GM21381 (cell line): ENCODE measurements around the gene KCTD3.

Experiments
- ATAC-seq: cut with Tn5 transposase; IDR thresholded peaks from one replicate; pipeline ENCODE4 v1.9.1; 2021; ENCODE audit warnings: mild to moderate bottlenecking, moderate library complexity; ENCODE audit not compliant: unreplicated experiment

Gene KCTD3

DNA sequence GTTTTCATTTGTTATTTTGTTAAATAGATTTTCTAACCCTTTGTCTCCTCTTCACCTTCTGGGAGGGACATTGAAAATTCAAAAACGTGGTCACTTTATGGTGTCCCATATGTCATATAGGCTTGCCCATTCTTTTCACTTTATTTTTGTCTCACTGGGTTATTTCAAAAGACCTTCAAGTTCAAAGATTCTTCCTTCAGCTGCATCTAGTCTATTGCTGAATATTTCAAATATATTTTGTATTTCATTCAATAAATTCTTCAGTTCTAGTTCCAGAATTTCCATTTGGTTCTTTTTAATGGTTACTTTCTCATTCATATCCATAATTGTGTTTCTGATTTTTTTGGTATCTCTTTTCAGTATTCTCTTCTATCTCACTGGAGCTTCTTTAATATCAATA, 11.6 kb upstream of the KCTD3 start:
- no peak for ATAC-seq

DNA sequence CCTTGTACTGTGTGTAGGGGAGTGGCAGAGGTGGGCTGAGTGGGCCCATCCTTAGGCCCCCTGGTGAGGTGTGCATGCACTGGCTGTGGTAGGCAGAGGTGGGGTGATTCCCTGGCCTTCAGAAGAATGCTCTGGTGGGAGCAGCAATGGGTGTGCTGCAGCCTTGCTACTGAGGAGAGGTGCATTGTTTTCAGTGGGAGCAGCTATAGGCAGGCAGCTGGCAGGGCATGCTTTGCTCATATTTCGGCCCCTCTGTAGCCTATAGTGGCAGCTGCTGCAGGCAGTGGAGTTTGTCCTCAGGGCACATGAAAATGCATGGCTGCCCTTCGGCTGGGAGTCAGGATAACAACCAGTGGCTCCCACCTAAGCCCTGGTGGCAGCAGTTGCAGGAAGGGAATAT, 10.1 kb upstream of the KCTD3 start:
- ATAC-seq: no peak

DNA sequence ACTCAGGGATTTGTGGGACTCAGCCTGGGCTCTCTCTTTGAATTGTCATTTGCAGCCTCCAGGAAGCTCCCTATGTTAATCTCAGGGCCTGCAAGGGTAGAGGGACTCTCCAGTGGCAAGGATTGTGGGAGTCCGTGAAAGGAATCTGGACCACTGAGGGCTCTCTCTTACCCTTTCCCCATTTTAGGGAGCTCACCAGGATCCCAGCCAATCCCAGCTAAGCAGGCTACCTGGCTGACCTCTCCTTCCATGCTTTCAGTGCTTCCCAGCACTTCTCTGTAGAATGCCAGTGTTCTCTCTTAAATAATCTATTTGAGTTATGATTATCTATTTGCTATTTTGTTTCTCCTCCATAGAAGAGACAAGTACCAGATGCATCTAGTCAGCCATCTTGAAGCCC, 9.6 kb upstream of the KCTD3 start:
- no peak for ATAC-seq

DNA sequence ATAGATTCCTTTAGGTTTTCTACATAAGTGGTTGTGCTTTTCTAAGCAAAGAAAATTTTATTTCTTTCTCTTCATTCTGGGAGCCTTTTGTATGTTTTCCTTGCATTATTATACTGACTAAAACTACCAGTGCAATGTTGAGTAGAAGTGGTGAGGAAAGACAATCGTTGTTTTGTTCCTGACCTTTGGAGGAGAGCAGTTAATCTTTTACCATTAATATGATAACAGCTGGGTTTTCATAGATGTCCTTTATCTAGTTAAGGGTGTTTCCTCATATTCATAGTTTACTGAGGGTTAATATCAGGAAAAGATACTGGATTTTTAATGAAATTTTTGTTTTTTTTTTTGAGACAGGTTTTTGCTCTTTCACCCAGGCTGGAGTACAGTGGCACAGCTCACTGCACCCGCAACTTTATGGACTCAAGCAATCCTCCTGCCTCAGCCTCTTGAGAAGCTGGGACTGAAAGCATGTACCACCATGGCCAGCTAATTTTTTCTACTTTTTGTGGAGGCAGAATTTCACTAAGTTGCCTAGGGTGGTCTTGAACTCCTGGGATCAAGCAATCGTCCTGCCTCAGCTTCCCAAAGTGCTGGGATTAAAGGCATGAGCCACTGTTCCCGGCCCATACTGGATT, 9.0 kb upstream of the KCTD3 start:
- no peak for ATAC-seq

DNA sequence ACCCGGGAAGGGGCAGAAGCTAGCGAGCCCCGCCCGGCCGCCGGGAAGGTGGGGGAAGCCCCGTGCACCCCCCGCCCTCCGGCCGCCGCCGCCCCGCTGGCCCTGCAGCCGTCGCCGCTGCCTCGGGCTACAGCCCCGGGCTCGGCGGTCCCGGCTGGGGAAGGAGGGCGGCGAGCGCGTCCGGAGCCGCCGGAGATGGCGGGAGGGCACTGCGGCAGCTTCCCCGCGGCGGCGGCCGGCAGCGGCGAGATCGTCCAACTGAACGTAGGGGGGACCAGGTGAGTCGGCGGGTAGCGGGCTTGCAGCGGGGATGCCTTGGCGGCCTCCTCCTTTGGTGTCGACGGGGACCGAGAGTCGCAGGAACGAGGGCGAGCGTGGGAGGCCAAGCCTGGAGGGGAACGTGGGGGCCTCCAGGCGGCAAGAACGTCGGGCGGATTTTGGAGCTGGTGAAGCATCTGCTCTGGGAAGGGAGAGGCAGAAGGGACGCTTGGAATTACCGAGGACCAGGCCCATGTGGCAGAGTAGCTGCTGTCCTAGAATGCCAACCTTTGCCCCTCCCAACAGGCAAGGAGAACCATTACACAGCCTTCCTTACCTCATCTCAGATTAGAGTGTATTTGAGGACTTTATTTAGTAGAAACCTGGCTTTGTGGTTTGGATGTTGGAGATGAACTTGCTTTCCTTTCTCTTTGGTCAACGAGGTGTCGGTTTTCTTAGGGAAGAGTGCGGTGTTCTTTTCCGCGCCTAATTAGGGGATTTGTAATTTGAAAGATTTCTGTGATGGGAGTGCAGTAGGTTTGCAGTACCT, 591 bp downstream of the KCTD3 start:
- ATAC-seq: peak; percentile 62

- no peak for ATAC-seq
Observed at GRCh38 chr1:215568299-215568692, 1.2 kb downstream of the KCTD3 start.

GRCh38 chr1:215569986-215570824, 3.1 kb downstream of the KCTD3 start:
- no peak for ATAC-seq

DNA sequence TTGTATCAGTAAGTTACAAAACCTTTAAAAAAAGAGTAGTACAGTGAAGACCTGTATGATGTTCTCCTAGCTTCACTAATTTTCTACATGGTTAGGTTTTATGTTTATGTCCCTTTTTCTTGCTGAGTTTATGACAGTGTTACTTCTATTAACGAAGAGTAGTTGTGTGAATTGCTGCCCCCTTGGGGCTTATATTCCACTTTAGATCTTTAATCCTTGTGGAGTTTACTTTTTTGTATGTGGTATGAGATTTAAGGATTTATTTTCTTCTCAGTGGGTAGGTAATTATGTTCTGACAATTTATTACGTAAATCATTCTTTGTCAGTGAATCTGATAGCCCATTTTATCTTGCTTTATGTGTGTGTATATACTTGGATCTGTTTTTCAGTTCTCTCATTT, 14.8 kb downstream of the KCTD3 start:
- no peak for ATAC-seq

GRCh38 chr1:215583185-215583749, 16.2 kb downstream of the KCTD3 start:
- peak; percentile 41 for ATAC-seq

- ATAC-seq: peak; percentile 44
Observed at GRCh38 chr1:215584389-215584788, 17.3 kb downstream of the KCTD3 start.

DNA sequence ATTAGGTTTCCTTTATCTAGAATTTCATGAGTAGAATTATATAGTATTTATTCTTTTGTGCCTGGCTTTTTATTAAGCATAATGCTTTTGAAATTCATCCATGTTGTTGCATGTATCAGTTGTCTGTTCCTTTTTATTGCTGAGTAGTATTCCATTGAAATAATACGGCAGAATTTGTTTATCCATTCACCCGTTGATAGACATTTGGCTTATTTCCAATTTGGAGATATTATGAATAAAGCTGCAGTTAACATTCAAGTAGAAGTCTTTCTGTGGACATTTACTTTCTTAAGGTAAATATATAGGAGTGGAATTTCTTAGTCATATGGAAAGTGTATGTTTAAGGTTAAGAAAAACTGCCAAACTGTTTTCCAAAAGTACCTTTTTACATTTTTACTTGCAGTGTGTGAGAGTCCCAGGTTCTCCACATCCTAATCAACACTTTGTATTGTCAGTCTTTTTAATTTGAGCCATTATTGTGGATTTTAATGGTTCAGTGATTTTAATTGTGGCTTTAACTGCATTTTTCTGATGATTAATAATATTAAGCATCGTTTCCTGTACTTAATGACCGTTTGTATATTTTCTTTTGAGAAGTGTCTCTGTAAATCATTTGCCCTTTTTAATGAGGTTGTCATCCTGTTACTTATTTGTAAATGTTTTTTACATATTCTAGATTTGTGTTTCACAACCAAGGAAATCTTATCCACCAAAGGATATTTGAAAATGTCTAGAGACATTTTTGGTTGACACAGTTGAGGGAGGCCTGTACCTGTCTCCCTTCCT, 22.7 kb downstream of the KCTD3 start:
- ATAC-seq: no peak

GRCh38 chr1:215590779-215591491, 23.8 kb downstream of the KCTD3 start:
- no peak for ATAC-seq

DNA sequence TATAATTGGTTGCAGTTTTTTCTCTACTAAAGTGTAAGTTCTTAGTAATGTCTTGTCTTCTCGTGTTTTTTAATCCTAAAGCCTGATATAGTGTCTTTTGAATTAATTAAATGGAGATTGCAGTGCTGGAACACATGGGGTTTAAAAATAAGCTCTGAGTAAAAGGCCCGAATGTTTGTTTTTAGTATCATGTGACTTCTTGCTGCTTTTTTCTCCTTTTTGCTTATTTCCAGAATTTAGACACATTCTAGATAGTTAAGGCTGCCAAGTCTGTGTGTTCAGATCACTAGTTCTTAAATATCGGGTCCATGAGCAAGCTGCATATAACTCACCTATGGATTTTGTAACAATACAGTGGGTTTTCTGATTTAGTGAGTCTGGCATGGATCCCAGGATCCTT, 27.5 kb downstream of the KCTD3 start:
- no peak for ATAC-seq

DNA sequence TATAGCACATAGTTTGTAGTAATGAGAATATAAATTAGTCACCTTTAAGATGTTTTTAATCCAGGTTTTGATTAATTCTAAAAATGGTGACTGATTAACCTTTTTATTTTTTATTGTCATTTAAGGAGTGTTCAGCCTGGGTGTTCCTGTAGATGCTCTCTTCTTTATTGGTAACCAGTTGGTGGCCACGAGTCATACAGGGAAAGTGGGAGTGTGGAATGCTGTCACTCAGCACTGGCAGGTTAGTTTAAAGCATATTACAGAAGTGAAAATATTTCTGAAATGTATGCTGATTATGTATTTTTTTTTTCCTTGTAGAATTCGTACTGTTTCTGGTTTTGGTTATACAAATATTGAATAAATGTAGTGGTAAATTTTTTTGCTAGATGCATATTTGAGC, 28.1 kb downstream of the KCTD3 start:
- no peak for ATAC-seq

GRCh38 chr1:215597961-215598360, 30.9 kb downstream of the KCTD3 start:
- ATAC-seq: no peak

- no peak for ATAC-seq
Observed at GRCh38 chr1:215599418-215600074, 32.4 kb downstream of the KCTD3 start.

GRCh38 chr1:215600258-215600792, 33.2 kb downstream of the KCTD3 start:
- no peak for ATAC-seq

DNA sequence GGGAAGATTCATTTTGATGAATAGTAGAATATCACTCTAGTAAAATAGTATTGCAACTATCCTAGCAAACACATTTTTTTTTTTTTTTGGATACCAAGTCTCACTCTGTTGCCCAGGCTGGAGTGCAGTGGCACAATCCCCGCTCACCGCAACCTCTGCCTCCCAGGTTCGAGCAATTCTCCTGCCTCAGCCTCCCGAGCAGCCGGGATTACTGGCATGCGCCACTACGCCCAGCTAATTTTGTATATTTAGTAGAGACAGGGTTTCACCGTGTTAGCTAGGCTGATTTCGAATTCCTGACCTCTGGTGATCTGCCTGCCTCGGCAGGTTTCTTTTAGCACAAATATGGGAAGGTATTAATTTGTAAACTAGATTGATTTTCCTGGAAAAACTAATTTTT, 33.8 kb downstream of the KCTD3 start:
- no peak for ATAC-seq

- ATAC-seq: no peak
Observed at GRCh38 chr1:215601276-215601675, 34.2 kb downstream of the KCTD3 start.
